ENCODE data around the gene DAGLA.
A peak's percentile ranks its signal among the peaks of the same experiment; 100 is the strongest.

The DAGLA gene

GRCh38 chr11:61694602-61694939 lies 14.4 kb downstream of the DAGLA start:
- TF ChIP-seq CTCF (IDR thresholded peaks at IDR 0.05) = no peak
- H3K4me1 ChIP-seq = peaks cover 0 to 73% (median 29%) of the 10 kb centered on the region in 4 donors

GRCh38 chr11:61694946-61695706 lies 14.9 kb downstream of the DAGLA start:
- H3K9me3 ChIP-seq = no peaks in the 10 kb centered on the region
- H3K4me3 ChIP-seq = peak overlapping the region; percentile 14 to 39
- H3K4me1 ChIP-seq = peaks cover 0 to 78% (median 34%) of the 10 kb centered on the region in 4 donors
- no peaks in the 10 kb centered on the region for H3K36me3 ChIP-seq
- no peak for TF ChIP-seq CTCF (IDR thresholded peaks at IDR 0.05)
- peak overlapping the region; percentile 78 to 84 for H3K27ac ChIP-seq
- DNase-seq = peak; percentile 76 to 86
- H3K27me3 ChIP-seq = no peaks in the 10 kb centered on the region
- intact Hi-C loops (cut with DNase I; ENCODE audit: low total_unique reads) = no loop called here

More at GRCh38 chr11:61694602-61694939, 14.4 kb downstream of the DAGLA start:
- no peaks in the 10 kb centered on the region for H3K27me3 ChIP-seq
- H3K36me3 ChIP-seq = no peaks in the 10 kb centered on the region
- DNase-seq = no peak
- H3K9me3 ChIP-seq = no peaks in the 10 kb centered on the region
- H3K27ac ChIP-seq = peak overlapping the region; percentile 78 to 84
- intact Hi-C loops (cut with DNase I; ENCODE audit: low total_unique reads) = no loop called here
- no peak overlapping the region for H3K4me3 ChIP-seq

GRCh38 chr11:61695917-61696316 lies 15.7 kb downstream of the DAGLA start:
- DNase-seq = peak; percentile 78 to 86
- Histone ChIP-seq H3K27me3 (no peaks in the 10 kb centered on the region), H3K4me3 (peak overlapping the region; percentile 14 to 39)

GRCh38 chr11:61696602-61697001 lies 16.4 kb downstream of the DAGLA start:
- H3K27me3 ChIP-seq = no peaks in the 10 kb centered on the region
- peaks cover 0 to 83% (median 38%) of the 10 kb centered on the region in 4 donors for H3K4me1 ChIP-seq
- no peaks in the 10 kb centered on the region for H3K9me3 ChIP-seq
- H3K27ac ChIP-seq = peak overlapping the region; percentile 78 to 84
- H3K36me3 ChIP-seq = no peaks in the 10 kb centered on the region
- intact Hi-C loops (cut with DNase I; ENCODE audit: low total_unique reads) = no loop called here
- H3K4me3 ChIP-seq = no peak overlapping the region
- DNase-seq = no peak
- TF ChIP-seq CTCF (IDR thresholded peaks at IDR 0.05) = no peak

More at GRCh38 chr11:61695917-61696316, 15.7 kb downstream of the DAGLA start:
- Histone ChIP-seq H3K9me3 (no peaks in the 10 kb centered on the region), H3K36me3 (no peaks in the 10 kb centered on the region), H3K4me1 (peaks cover 0 to 83% (median 38%) of the 10 kb centered on the region in 4 donors), H3K27ac (peak overlapping the region; percentile 78 to 84)
- TF ChIP-seq CTCF (IDR thresholded peaks at IDR 0.05) = peak in 1 of 2 experiments; percentile 8
- intact Hi-C loops (cut with DNase I; ENCODE audit: low total_unique reads) = no loop called here

- no peak overlapping the region for H3K27ac ChIP-seq
Observed at GRCh38 chr11:61697078-61697502, 16.9 kb downstream of the DAGLA start.

More at GRCh38 chr11:61697078-61697502, 16.9 kb downstream of the DAGLA start:
- Histone ChIP-seq H3K4me3 (no peak overlapping the region), H3K9me3 (no peaks in the 10 kb centered on the region), H3K4me1 (peaks cover 0 to 80% (median 38%) of the 10 kb centered on the region in 4 donors), H3K36me3 (no peaks in the 10 kb centered on the region), H3K27me3 (no peaks in the 10 kb centered on the region)
- TF ChIP-seq CTCF (IDR thresholded peaks at IDR 0.05) = no peak
- intact Hi-C loops (cut with DNase I; ENCODE audit: low total_unique reads) = no loop called here
- no peak for DNase-seq

All from tibial artery (tissue), 4 donors.